ENCODE results near the gene ADGRA1.
"Not testable (repeated sequence)": the region's sequence is repeated elsewhere in the genome, so short reads cannot be mapped to it uniquely, and the experiment has no call there.

The ADGRA1 gene

DNA sequence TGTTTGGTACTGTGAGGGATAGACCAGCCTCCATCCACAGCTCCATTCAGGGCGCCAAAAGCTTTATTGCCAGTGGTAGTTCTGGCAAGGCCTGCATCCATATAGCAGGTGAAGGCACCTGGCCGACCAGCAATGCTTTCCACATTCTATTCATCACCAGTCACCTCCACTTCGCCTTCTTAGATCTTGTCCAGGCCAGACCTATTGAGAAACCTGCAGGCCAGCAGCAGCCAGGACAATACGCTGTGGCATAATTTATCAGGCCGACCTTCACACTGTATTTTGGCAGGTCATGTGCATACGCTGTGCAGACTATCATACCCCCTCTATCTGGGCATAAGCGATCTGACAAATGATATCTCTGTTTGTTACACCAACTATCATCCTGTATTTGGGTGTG is 57.0 kb downstream of the ADGRA1 start:
- peaks cover 0 to 44% of the 10 kb centered on the region in 2 experiments for H3K27me3 ChIP-seq (ENCODE audit: control insufficient read depth in 1 of 2, insufficient read depth in 1 of 2, low read length in 2 of 2)
- H3K4me3 ChIP-seq (ENCODE audit: insufficient read depth in 1 of 2, low read depth in 1 of 2, low read length in 2 of 2), result no peak overlapping the region
- no peak overlapping the region for H2BK5ac ChIP-seq (ENCODE audit: low read depth, low read length, poor library complexity, severe bottlenecking)
- no peak overlapping the region for H2BK12ac ChIP-seq (ENCODE audit: low read length in 2 of 2)
- no peak overlapping the region for H2BK15ac ChIP-seq (ENCODE audit: low read depth, poor library complexity, severe bottlenecking)
- H3K14ac ChIP-seq (ENCODE audit: low read length in 2 of 2), result no peak overlapping the region
- no peak for DNase-seq
- no peak overlapping the region for H3K27ac ChIP-seq (ENCODE audit: low read length, poor library complexity, severe bottlenecking)
- no peak overlapping the region for H3K23ac ChIP-seq (ENCODE audit: low read length in 2 of 2)
- H3K36me3 ChIP-seq (ENCODE audit: control insufficient read depth in 1 of 2, insufficient read depth in 2 of 2, low read depth in 1 of 2, low read length in 2 of 2), result no peaks in the 10 kb centered on the region
- peaks cover 18% of the 10 kb centered on the region for H3K9me3 ChIP-seq (ENCODE audit: control insufficient read depth, low read length)
- H4K91ac ChIP-seq (ENCODE audit: low read length), result no peak overlapping the region
- H3K4ac ChIP-seq (ENCODE audit: low read depth in 1 of 2, low read length in 2 of 2), result no peak overlapping the region
- 90% methylated on average over 5 of the region's 7 CpGs for WGBS
- no peak overlapping the region for H3K4me2 ChIP-seq (ENCODE audit: low read length, poor library complexity, severe bottlenecking)
- no peak overlapping the region for H2AFZ ChIP-seq (ENCODE audit: low read depth, low read length)
- H3K4me1 ChIP-seq (ENCODE audit: control insufficient read depth, insufficient read depth, low read depth, low read length), result no peaks in the 10 kb centered on the region
- H3K79me1 ChIP-seq (replicated peaks; ENCODE audit: low read length, poor library complexity, severe bottlenecking), result no peaks in the 10 kb centered on the region
- no peak overlapping the region for H4K8ac ChIP-seq (ENCODE audit: low read length)
- H3K18ac ChIP-seq (ENCODE audit: low read depth in 1 of 2, low read length in 2 of 2), result no peak overlapping the region
- H3K9ac ChIP-seq (ENCODE audit: low read length), result no peak overlapping the region
- H2AK5ac ChIP-seq (ENCODE audit: low read length, severe bottlenecking), result no peak overlapping the region
- no peak overlapping the region for H2BK120ac ChIP-seq (ENCODE audit: low read depth, low read length)

DNA sequence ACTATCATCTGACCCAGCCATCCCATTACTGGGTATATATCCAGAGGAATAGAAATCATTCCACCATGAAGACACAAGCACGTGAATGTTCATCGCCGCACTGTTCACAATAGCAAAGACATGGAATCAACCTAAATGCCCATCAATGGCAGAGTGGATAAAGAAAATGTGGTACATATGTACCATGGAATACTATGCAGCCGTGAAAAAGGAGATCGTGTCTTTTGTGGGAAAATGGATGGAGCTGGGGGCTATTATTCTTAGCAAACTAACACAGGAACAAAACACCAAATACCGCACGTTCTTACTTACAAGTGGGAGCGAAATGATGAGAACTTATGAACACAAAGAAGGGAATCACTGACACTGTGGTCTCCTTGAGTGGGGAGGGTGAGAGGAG is 62.5 kb downstream of the ADGRA1 start:
- H2BK12ac ChIP-seq (ENCODE audit: low read length in 2 of 2), result no peak overlapping the region
- H3K18ac ChIP-seq (ENCODE audit: low read depth in 1 of 2, low read length in 2 of 2), result no peak overlapping the region
- whole genome bisulfite sequencing, result 100% methylated on average over 2 of the region's 8 CpGs

DNA sequence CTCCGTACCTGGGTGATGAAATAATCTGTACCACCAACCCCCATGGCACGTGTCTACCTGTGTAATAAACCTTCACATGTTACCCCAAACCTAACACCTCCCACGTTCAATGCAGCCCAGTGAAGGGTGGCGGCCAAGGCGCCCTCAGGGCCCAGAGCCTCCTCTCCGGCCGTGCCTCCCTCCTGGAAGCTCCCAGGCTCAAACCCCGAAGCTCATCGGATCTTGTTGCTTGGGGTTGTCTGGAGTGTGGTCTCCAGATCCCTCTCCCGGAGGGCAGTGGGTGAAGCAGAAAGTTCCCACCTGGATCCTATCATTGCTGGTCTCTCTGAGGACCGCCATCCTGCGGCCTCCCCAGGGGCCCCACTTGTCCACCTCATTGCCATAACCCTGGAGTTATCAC is 62.9 kb downstream of the ADGRA1 start:
- Histone ChIP-seq H3K4ac (ENCODE audit: low read depth in 1 of 2, low read length in 2 of 2) (no peak overlapping the region), H3K27me3 (ENCODE audit: control insufficient read depth in 1 of 2, insufficient read depth in 1 of 2, low read length in 2 of 2) (peaks cover 19 to 66% of the 10 kb centered on the region in 2 experiments), H3K79me1 (replicated peaks; ENCODE audit: low read length, poor library complexity, severe bottlenecking) (no peaks in the 10 kb centered on the region), H4K91ac (ENCODE audit: low read length) (peak overlapping the region; percentile 15), H2BK12ac (ENCODE audit: low read length in 2 of 2) (no peak overlapping the region), H2BK15ac (ENCODE audit: low read depth, poor library complexity, severe bottlenecking) (no peak overlapping the region), H2BK120ac (ENCODE audit: low read depth, low read length) (no peak overlapping the region), H2AFZ (ENCODE audit: low read depth, low read length) (no peak overlapping the region), H3K9ac (ENCODE audit: low read length) (no peak overlapping the region), H3K4me1 (ENCODE audit: control insufficient read depth, insufficient read depth, low read depth, low read length) (no peaks in the 10 kb centered on the region), H3K4me3 (ENCODE audit: insufficient read depth in 1 of 2, low read depth in 1 of 2, low read length in 2 of 2) (no peak overlapping the region), H2AK5ac (ENCODE audit: low read length, severe bottlenecking) (no peak overlapping the region), H3K27ac (ENCODE audit: low read length, poor library complexity, severe bottlenecking) (no peak overlapping the region), H3K14ac (ENCODE audit: low read length in 2 of 2) (no peak overlapping the region), H3K18ac (ENCODE audit: low read depth in 1 of 2, low read length in 2 of 2) (no peak overlapping the region), H3K4me2 (ENCODE audit: low read length, poor library complexity, severe bottlenecking) (no peak overlapping the region), H3K23ac (ENCODE audit: low read length in 2 of 2) (no peak overlapping the region), H4K8ac (ENCODE audit: low read length) (no peak overlapping the region), H2BK5ac (ENCODE audit: low read depth, low read length, poor library complexity, severe bottlenecking) (no peak overlapping the region), H3K36me3 (ENCODE audit: control insufficient read depth in 1 of 2, insufficient read depth in 2 of 2, low read depth in 1 of 2, low read length in 2 of 2) (no peaks in the 10 kb centered on the region), H3K9me3 (ENCODE audit: control insufficient read depth, low read length) (peaks cover 18% of the 10 kb centered on the region)
- no peak for DNase-seq
- WGBS, result 80% methylated on average over 11 of the region's 12 CpGs

More for the DNA sequence above, 62.5 kb downstream of the ADGRA1 start:
- DNase-seq, result no peak
- Histone ChIP-seq H3K27ac (ENCODE audit: low read length, poor library complexity, severe bottlenecking) (no peak overlapping the region), H3K9me3 (ENCODE audit: control insufficient read depth, low read length) (peaks cover 18% of the 10 kb centered on the region), H3K4me2 (ENCODE audit: low read length, poor library complexity, severe bottlenecking) (no peak overlapping the region), H4K91ac (ENCODE audit: low read length) (no peak overlapping the region), H2AFZ (ENCODE audit: low read depth, low read length) (no peak overlapping the region), H3K14ac (ENCODE audit: low read length in 2 of 2) (no peak overlapping the region), H3K27me3 (ENCODE audit: control insufficient read depth in 1 of 2, insufficient read depth in 1 of 2, low read length in 2 of 2) (peaks cover 19 to 64% of the 10 kb centered on the region in 2 experiments), H2AK5ac (ENCODE audit: low read length, severe bottlenecking) (no peak overlapping the region), H3K4me1 (ENCODE audit: control insufficient read depth, insufficient read depth, low read depth, low read length) (no peaks in the 10 kb centered on the region), H2BK5ac (ENCODE audit: low read depth, low read length, poor library complexity, severe bottlenecking) (no peak overlapping the region), H3K4ac (ENCODE audit: low read depth in 1 of 2, low read length in 2 of 2) (no peak overlapping the region), H3K9ac (ENCODE audit: low read length) (no peak overlapping the region), H3K36me3 (ENCODE audit: control insufficient read depth in 1 of 2, insufficient read depth in 2 of 2, low read depth in 1 of 2, low read length in 2 of 2) (no peaks in the 10 kb centered on the region), H2BK15ac (ENCODE audit: low read depth, poor library complexity, severe bottlenecking) (no peak overlapping the region), H2BK120ac (ENCODE audit: low read depth, low read length) (no peak overlapping the region), H4K8ac (ENCODE audit: low read length) (no peak overlapping the region), H3K79me1 (replicated peaks; ENCODE audit: low read length, poor library complexity, severe bottlenecking) (no peaks in the 10 kb centered on the region), H3K23ac (ENCODE audit: low read length in 2 of 2) (no peak overlapping the region), H3K4me3 (ENCODE audit: insufficient read depth in 1 of 2, low read depth in 1 of 2, low read length in 2 of 2) (no peak overlapping the region)

DNA sequence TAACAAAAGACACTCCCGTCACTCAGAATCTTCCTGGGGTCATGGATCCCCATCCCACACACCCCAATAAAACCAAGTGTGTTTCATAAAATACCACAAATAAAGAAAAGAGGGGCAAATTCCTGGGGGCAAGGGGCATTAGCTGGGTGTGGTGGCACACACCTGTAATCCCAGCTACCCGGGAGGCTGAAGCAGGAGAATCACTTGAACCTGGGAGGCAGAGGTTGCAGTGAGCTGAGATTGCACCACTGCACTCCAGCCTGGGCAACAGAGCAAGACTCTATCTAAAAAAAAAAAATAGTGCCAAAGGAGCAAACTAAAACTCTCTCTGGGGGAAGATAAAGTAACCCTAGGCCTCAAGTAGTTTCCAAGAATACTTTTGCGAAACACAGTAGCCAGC is 63.3 kb downstream of the ADGRA1 start:
- not testable (repeated sequence) for H3K36me3 ChIP-seq (ENCODE audit: control insufficient read depth in 1 of 2, insufficient read depth in 2 of 2, low read depth in 1 of 2, low read length in 2 of 2); H3K4me1 ChIP-seq (ENCODE audit: control insufficient read depth, insufficient read depth, low read depth, low read length); H2BK5ac ChIP-seq (ENCODE audit: low read depth, low read length, poor library complexity, severe bottlenecking); H2BK15ac ChIP-seq (ENCODE audit: low read depth, poor library complexity, severe bottlenecking); H3K9ac ChIP-seq (ENCODE audit: low read length); H3K27ac ChIP-seq (ENCODE audit: low read length, poor library complexity, severe bottlenecking); H3K4me3 ChIP-seq (ENCODE audit: insufficient read depth in 1 of 2, low read depth in 1 of 2, low read length in 2 of 2); H3K4ac ChIP-seq (ENCODE audit: low read depth in 1 of 2, low read length in 2 of 2); H3K4me2 ChIP-seq (ENCODE audit: low read length, poor library complexity, severe bottlenecking); H3K14ac ChIP-seq (ENCODE audit: low read length in 2 of 2); H2BK12ac ChIP-seq (ENCODE audit: low read length in 2 of 2); H4K8ac ChIP-seq (ENCODE audit: low read length); H4K91ac ChIP-seq (ENCODE audit: low read length); H2BK120ac ChIP-seq (ENCODE audit: low read depth, low read length); H3K23ac ChIP-seq (ENCODE audit: low read length in 2 of 2); DNase-seq; H2AFZ ChIP-seq (ENCODE audit: low read depth, low read length); H3K79me1 ChIP-seq (replicated peaks; ENCODE audit: low read length, poor library complexity, severe bottlenecking); H2AK5ac ChIP-seq (ENCODE audit: low read length, severe bottlenecking); H3K18ac ChIP-seq (ENCODE audit: low read depth in 1 of 2, low read length in 2 of 2)
- Histone ChIP-seq H3K9me3 (ENCODE audit: control insufficient read depth, low read length) (peaks cover 18% of the 10 kb centered on the region), H3K27me3 (ENCODE audit: control insufficient read depth in 1 of 2, insufficient read depth in 1 of 2, low read length in 2 of 2) (peaks cover 19 to 66% of the 10 kb centered on the region in 2 experiments)
- WGBS, result 85% methylated on average over 2 of the region's 3 CpGs

Measured in mesenchymal stem cell (in vitro differentiated cells and primary cell).